C1 segment of cervical spinal cord (tissue), 14 donors: Measurements from ENCODE around the gene SPINDOC.
"Not testable (repeated sequence)": the region's sequence is repeated elsewhere in the genome, so short reads cannot be mapped to it uniquely, and the experiment has no call there.

Experiments used
- DNase-seq, 14 donors: peaks; one replicate each; lab custom pipeline; 2025; lab: John Stamatoyannopoulos, UW

Gene SPINDOC

GRCh38 chr11:63785823-63786222, 27.4 kb upstream of the SPINDOC start:
- no peak for DNase-seq

GRCh38 chr11:63791495-63792167, 21.6 kb upstream of the SPINDOC start:
- no peak for DNase-seq

GRCh38 chr11:63793161-63793560, 20.1 kb upstream of the SPINDOC start:
- DNase-seq = no peak

- DNase-seq = no peak
These were observed 18.2 kb upstream of the SPINDOC start for GRCh38 chr11:63795066-63795465.

GRCh38 chr11:63800921-63801320, 12.3 kb upstream of the SPINDOC start:
- DNase-seq = no peak

GRCh38 chr11:63802637-63803414, 10.4 kb upstream of the SPINDOC start:
- DNase-seq = no peak

- DNase-seq = no peak
These were observed 9.0 kb upstream of the SPINDOC start for GRCh38 chr11:63804259-63804658.

- no peak for DNase-seq
These were observed 7.3 kb upstream of the SPINDOC start for GRCh38 chr11:63805844-63806415.

- not testable (repeated sequence) for DNase-seq
These were observed 2.9 kb upstream of the SPINDOC start for GRCh38 chr11:63810383-63810782.

- DNase-seq = no peak
These were observed 1.7 kb upstream of the SPINDOC start for GRCh38 chr11:63811522-63811921.

GRCh38 chr11:63813563-63814382, 517 bp downstream of the SPINDOC start:
- peak in 11 of 14 donors; percentile 19 to 52 (median 41) for DNase-seq

- no peak for DNase-seq
These were observed 1.1 kb downstream of the SPINDOC start for GRCh38 chr11:63814383-63814736.

GRCh38 chr11:63816166-63816565, 2.9 kb downstream of the SPINDOC start:
- no peak for DNase-seq

GRCh38 chr11:63816732-63817131, 3.5 kb downstream of the SPINDOC start:
- DNase-seq = no peak

- no peak for DNase-seq
These were observed 4.7 kb downstream of the SPINDOC start for GRCh38 chr11:63817758-63818498.

- no peak for DNase-seq
These were observed 5.4 kb downstream of the SPINDOC start for GRCh38 chr11:63818609-63819008.

GRCh38 chr11:63821411-63821810, 8.2 kb downstream of the SPINDOC start:
- DNase-seq = no peak

GRCh38 chr11:63826471-63827190, 13.4 kb downstream of the SPINDOC start:
- no peak for DNase-seq

GRCh38 chr11:63829823-63830489, 16.7 kb downstream of the SPINDOC start:
- DNase-seq = no peak

GRCh38 chr11:63831326-63831725, 18.1 kb downstream of the SPINDOC start:
- DNase-seq = no peak
